Tibial nerve (tissue), 4 donors: ENCODE results near the gene ZNF571. TPM values are rescaled to one million over a fixed set of nuclear protein-coding genes. Genes with fewer than 3 reads are reported as not detected.
A peak's percentile ranks its signal among the peaks of the same experiment; 100 is the strongest.

ENCODE experiments used
- DNase-seq, 2 donors: peaks; one replicate each; pipeline ENCODE4 v3.0.0-alpha.2; 2019; ENCODE audit warnings: low spot score in 2 of 2
- H3K27ac ChIP-seq, 4 donors: fragments of 200-600 bp; sonication (generic) in 3 of 4; one replicate each; pipeline ENCODE4 v1.5.1; 2017 to 2019; ENCODE audit warnings: mild to moderate bottlenecking in 1 of 4
- H3K27me3 ChIP-seq, 2 donors: fragments of 200-600 bp; sonication (generic) in 1 of 2; one replicate each; pipeline versions ENCODE4 v1.5.1 to v1.6.0; 2017 to 2019
- H3K36me3 ChIP-seq, 3 donors: fragments of 200-600 bp; sonication (generic); one replicate each; pipeline ENCODE4 v1.5.1; 2018 to 2019
- H3K4me1 ChIP-seq, 4 donors: fragments of 200-600 bp; sonication (generic) in 3 of 4; one replicate each; pipeline ENCODE4 v1.5.1; 2017 to 2019
- H3K4me3 ChIP-seq, 4 donors: fragments of 200-600 bp; sonication (generic) in 3 of 4; one replicate each; pipeline ENCODE4 v1.5.1; 2017 to 2019; ENCODE audit warnings: mild to moderate bottlenecking in 1 of 4, moderate library complexity in 1 of 4
- H3K9me3 ChIP-seq, 4 donors: fragments of 200-600 bp; sonication (generic) in 3 of 4; one replicate each; pipeline ENCODE4 v1.5.1; 2017 to 2019
- EP300 ChIP-seq, 2 donors: sonication (generic); formaldehyde crosslinking; IDR thresholded peaks; one replicate each; pipeline ENCODE4 v1.6.1; 2017; ENCODE audit warnings: antibody characterized with exemption in 2 of 2, mild to moderate bottlenecking in 1 of 2
- POLR2A ChIP-seq, 2 donors: fragments of 450-650 bp; IDR thresholded peaks; one replicate each; pipeline ENCODE4 v1.6.1; 2017; ENCODE audit warnings: antibody characterized with exemption in 2 of 2, mild to moderate bottlenecking in 2 of 2, moderate library complexity in 2 of 2
- WGBS, 2 donors: methylation state at CpG; one replicate each; pipeline ENCODE4 v1.1.5; 2018; 5-methylcytosine and 5-hydroxymethylcytosine counted together
- total RNA-seq, 4 donors: library from RNA; depleted of rRNA; stranded (reverse); fragments of >200 nt; gene quantifications; one replicate each; pipeline ENCODE4 v1.1.0, GENCODE V29; 2016
- TF ChIP-seq, protein P1 (sequence below), 5 experiments: fragments of 200-600 bp in 3 of 5; fragments of 450-650 bp in 2 of 5; sonication (generic) in 3 of 5; IDR thresholded peaks; one replicate each; pipeline ENCODE4 v1.5.1; 2016 to 2019; ENCODE audit warnings: antibody characterized with exemption in 5 of 5, mild to moderate bottlenecking in 3 of 5, moderate library complexity in 2 of 5

Gene ZNF571
- 10 to 100 TPM in 1 of 4 donors, 1 to 10 TPM in 3; 3.9 to 11.2 (median 7.3) TPM for total RNA-seq

DNA sequence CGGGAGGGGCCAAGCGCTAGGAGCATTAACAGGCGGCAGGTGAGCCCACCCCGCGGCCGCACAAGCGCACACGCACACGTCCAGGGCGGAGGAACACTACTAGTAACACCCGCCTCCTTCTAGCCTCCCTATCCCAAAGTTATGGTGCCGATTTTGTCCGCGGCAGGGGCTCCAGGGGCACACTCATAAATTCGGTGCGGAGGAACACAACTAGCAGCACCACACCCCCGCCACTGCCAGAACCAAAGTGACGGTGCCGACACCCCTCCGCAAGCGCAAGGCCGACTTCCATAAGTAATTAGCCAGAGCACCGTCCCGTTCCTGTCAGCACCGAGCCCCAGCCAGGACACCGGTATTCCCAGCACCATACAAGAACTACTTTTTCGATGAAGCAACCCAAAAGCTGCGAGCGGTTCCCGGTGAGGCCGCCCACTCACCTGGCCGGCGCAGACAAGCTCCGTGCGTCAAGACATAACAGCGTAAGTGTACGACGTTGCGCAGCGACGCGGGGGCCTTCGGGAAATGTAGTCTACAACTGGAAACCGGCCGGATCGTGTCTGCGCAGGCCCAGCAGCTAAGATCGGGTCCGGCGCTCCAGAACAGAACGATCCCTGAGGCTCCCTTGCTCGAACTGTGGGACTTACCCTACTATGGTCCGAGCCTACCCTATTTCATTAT lies at the start of gene ZNF571, which contains the start of gene ZNF540:
Gene ZNF571 (minus strand): TSS at position 489 of the 678 bp plus-strand sequence. CDS start 8,116 bp downstream, outside the sequence.
Gene ZNF540 (plus strand): TSS at position 573 of the 678 bp plus-strand sequence. CDS start 3,572 bp downstream, outside the sequence.
- WGBS, 2 donors = 0 to 1% methylated on average over 31 to 52 of the region's 53 CpGs
- Histone ChIP-seq H3K4me1 (peaks cover 0 to 24% (median 2%) of the 10 kb centered on the region in 4 donors), H3K27ac (peak within 1 kb of the TSS; percentile 83 to 97 (median 94)), H3K9me3 (peaks cover 0 to 22% (median 7%) of the 10 kb centered on the region in 4 donors), H3K36me3 (peaks cover 0 to 45% (median 11%) of the 10 kb centered on the region in 3 donors), H3K4me3 (peak within 1 kb of the TSS; percentile 71 to 89 (median 74)), H3K27me3 (no peaks in the 10 kb centered on the region)
- TF ChIP-seq, protein P1, sequence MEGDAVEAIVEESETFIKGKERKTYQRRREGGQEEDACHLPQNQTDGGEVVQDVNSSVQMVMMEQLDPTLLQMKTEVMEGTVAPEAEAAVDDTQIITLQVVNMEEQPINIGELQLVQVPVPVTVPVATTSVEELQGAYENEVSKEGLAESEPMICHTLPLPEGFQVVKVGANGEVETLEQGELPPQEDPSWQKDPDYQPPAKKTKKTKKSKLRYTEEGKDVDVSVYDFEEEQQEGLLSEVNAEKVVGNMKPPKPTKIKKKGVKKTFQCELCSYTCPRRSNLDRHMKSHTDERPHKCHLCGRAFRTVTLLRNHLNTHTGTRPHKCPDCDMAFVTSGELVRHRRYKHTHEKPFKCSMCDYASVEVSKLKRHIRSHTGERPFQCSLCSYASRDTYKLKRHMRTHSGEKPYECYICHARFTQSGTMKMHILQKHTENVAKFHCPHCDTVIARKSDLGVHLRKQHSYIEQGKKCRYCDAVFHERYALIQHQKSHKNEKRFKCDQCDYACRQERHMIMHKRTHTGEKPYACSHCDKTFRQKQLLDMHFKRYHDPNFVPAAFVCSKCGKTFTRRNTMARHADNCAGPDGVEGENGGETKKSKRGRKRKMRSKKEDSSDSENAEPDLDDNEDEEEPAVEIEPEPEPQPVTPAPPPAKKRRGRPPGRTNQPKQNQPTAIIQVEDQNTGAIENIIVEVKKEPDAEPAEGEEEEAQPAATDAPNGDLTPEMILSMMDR (IDR thresholded peaks at IDR 0.05) = peak in 1 of 5 experiments; percentile 7
- peak; percentile 67 to 93 for TF ChIP-seq EP300 (IDR thresholded peaks at IDR 0.05)
- peak; percentile 61 to 76 for TF ChIP-seq POLR2A (IDR thresholded peaks at IDR 0.05)
- DNase-seq = peak; percentile 87 to 93

DNA sequence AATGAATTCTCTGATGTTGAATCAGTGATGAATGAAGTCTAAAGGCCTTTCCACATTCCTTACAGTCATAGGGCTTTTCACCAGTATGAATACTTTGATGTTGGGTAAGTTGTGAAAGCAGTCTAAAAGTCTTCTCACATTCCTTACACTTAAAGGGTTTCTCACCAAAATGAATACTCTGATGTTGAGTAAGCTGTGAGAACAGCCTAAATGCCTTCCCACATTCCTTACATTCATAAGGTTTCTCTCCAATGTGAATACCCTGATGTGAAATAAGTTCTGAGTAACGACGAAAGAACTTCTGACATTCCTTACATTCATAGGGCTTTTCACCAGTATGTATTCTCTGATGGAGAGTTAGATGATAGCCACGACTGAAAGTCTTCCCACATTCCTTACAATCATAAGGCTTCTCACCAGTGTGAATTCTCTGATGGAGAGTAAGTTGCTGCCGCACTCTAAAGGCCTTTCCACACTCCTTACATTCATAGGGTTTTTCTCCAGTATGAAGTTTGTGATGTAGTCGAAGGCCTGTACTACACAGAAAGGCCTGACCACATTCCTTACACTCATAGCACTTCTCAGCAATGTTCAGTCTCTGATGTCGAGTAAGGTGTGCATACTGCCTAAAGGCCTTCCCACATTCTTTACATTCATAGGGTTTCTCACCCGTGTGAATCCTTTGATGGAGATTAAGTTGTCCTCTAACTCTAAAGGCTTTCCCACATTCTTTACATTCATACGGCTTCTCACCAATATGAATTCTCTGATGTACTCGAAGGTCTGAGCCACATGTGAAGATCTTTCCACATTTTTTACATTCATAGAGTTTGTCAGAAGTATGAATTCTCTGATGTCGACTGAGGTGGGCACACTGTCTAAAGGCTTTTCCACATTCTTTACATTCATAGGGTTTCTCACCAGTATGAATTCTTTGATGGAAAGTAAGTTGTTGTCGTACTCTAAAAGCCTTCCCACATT lies 40.8 kb upstream of the ZNF571 start:
- peaks cover 5 to 98% (median 58%) of the 10 kb centered on the region in 4 donors for H3K9me3 ChIP-seq
- H3K36me3 ChIP-seq = peaks cover 0 to 74% (median 29%) of the 10 kb centered on the region in 3 donors
- H3K4me3 ChIP-seq = no peak overlapping the region
- no peak overlapping the region for H3K27ac ChIP-seq
- H3K27me3 ChIP-seq = no peaks in the 10 kb centered on the region
- WGBS, 2 donors = 97% methylated on average over 11 of the region's 11 CpGs
- no peak for DNase-seq
- TF ChIP-seq POLR2A (IDR thresholded peaks at IDR 0.05) (no peak), EP300 (IDR thresholded peaks at IDR 0.05) (no peak)
- TF ChIP-seq, protein P1 (IDR thresholded peaks at IDR 0.05) = no peak
- no peaks in the 10 kb centered on the region for H3K4me1 ChIP-seq

DNA sequence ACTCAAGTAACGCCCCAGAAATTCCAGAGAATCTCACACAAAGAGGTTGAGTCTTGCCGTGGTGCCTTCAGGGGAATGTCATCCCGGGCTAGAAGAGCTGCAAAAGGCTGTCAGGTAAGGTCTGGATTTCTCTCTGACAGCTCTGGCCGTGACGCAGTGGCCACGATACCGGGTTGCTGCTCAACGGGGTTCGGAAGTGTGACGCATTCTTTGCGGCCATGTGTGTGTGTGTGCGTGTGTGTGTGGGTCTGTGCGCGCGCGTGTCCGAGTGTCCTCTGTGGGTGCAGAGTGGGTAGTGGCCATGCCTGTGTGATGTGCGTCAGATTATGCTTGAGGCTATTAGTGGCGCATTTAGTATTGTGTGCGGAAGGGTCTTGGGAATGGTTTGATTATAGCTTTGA lies 390 bp upstream of the ZNF571 start:
- 1% methylated on average over 16 to 18 of the region's 20 CpGs for WGBS, 2 donors
- no peaks in the 10 kb centered on the region for H3K27me3 ChIP-seq
- DNase-seq = peak; percentile 47 to 54
- H3K4me3 ChIP-seq = peak overlapping the region; percentile 71 to 89 (median 74)
- peaks cover 0 to 45% (median 17%) of the 10 kb centered on the region in 3 donors for H3K36me3 ChIP-seq
- peaks cover 0 to 24% (median 2%) of the 10 kb centered on the region in 4 donors for H3K4me1 ChIP-seq
- peaks cover 0 to 17% (median 8%) of the 10 kb centered on the region in 4 donors for H3K9me3 ChIP-seq
- TF ChIP-seq POLR2A (IDR thresholded peaks at IDR 0.05) (no peak), EP300 (IDR thresholded peaks at IDR 0.05) (no peak)
- TF ChIP-seq, protein P1 (IDR thresholded peaks at IDR 0.05) = no peak
- peak overlapping the region; percentile 83 to 97 (median 94) for H3K27ac ChIP-seq

DNA sequence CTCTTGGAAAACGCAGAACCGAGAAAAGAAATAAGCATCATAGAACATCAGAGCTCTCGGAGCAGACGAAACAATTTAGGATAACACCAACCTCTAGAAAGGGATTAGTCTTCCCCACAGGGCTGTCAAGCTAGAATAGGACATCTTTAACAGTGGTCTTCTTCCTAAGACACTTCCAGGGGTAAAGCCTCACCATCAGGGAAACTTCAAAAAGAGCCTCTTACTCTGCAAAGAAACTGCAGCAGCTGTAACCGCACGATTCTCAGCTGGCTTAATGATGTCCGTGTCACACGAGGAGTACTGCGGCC lies 642 bp downstream of the ZNF571 start:
- Histone ChIP-seq H3K36me3 (peaks cover 0 to 44% (median 6%) of the 10 kb centered on the region in 3 donors), H3K9me3 (peaks cover 0 to 25% (median 5%) of the 10 kb centered on the region in 4 donors), H3K4me1 (peaks cover 0 to 24% (median 2%) of the 10 kb centered on the region in 4 donors), H3K27me3 (no peaks in the 10 kb centered on the region), H3K4me3 (peak overlapping the region; percentile 71 to 89 (median 74)), H3K27ac (peak overlapping the region; percentile 83 to 97 (median 94))
- DNase-seq = no peak
- 3 to 8% methylated on average over 9 of the region's 9 CpGs for WGBS, 2 donors
- TF ChIP-seq, protein P1 (IDR thresholded peaks at IDR 0.05) = no peak
- no peak for TF ChIP-seq POLR2A (IDR thresholded peaks at IDR 0.05)
- TF ChIP-seq EP300 (IDR thresholded peaks at IDR 0.05) = no peak
